NCI-H1930 (cell line): Measurements from ENCODE around the gene LAIR2.

Experiments
- DNase-seq, 2 experiments: peaks; one replicate each; lab custom pipeline; 2025; lab: John Stamatoyannopoulos, UW

LAIR2 gene, protein sequence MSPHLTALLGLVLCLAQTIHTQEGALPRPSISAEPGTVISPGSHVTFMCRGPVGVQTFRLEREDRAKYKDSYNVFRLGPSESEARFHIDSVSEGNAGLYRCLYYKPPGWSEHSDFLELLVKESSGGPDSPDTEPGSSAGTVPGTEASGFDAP

GRCh38 chr19:54502518-54503048, at the start of gene LAIR2:
LAIR2 (plus strand) TSS chr19:54502831; CDS start chr19:54502919, 88 bp downstream.
- DNase-seq = no peak

GRCh38 chr19:54453921-54454780, 48.5 kb upstream of the LAIR2 start:
- no peak for DNase-seq

GRCh38 chr19:54454781-54455675, 47.6 kb upstream of the LAIR2 start:
- no peak for DNase-seq

- no peak for DNase-seq
Measured at GRCh38 chr19:54455786-54456422, 46.7 kb upstream of the LAIR2 start.

- no peak for DNase-seq
Measured at GRCh38 chr19:54456423-54457373, 45.9 kb upstream of the LAIR2 start.

DNA sequence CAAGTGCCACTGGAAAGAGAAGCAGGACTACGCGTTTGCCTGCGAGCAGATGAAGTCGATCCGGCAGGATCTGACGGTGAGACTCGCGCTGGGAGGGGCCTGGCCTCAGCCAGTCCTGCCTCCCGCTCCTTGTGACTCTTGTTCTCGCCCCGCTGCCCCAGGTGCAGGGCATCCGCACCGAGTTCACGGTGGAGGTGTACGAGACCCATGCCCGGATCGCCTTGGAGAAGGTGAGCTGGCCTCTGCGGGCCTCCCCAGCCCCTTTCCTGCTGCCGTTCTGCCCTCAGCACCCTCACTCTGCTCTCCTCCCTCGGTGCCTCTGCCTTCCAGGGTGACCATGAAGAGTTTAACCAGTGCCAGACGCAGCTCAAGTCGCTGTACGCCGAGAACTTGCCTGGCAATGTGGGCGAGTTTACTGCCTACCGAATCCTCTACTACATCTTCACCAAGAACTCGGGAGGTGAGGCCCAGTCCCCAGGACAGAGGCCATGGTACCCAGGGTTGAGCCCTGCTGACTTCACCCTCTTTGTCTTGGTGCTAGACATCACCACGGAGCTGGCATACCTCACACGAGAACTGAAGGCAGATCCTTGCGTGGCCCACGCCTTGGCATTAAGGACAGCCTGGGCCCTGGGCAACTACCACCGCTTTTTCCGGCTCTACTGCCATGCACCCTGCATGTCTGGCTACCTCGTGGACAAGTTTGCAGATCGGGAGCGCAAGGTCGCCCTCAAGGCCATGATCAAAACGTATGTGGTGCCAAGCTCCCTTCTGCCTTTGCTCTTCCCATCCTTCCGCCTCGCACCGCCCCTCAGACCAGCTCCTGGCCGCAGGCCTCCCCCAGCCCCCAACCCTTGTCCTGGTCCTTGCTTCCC, 44.6 kb upstream of the LAIR2 start:
- DNase-seq = no peak

- no peak for DNase-seq
Measured at GRCh38 chr19:54458648-54459281, 43.9 kb upstream of the LAIR2 start.

DNA sequence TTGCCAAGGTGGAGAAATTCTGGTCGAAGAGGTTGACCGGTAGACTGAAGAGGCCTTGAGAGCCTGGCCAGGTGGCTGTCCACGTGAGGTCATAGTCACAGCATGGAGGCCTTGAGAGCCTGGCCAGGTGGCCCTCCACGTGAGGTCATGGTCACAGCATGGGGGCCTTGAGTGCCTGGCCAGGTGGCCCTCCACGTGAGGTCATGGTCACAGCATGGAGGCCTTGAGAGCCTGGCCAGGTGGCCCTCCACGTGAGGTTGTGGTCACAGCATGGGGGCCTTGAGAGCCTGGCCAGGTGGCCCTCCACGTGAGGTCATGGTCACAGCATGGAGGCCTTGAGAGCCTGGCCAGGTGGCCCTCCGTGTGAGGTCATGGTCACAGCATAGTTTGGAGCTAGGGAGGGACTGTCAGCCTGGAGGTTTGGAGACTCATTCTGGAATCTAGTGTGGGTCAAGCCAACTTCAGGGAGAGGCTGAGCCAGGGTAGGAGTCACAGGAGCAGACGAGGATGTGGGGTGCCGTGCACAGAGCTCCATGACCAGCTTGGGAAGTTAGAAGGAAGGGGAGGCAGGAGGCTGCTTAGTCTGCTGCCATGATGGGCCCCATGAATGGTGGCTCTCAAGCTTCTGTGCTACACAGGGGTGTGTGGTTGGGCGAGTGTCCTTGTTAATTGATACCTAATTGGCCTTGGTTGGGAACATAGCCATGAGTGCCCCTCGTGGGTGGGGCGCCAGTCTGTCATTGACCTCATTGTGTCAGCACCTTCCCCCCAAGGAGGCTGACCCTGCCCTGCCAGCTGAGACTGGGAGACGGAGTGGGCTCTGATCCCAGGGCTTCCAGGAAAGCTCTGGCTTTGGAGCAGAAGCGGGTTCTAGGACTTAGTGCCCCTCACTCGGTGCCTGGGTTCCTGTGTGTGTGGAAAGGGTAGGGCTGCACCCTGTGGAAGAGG, 43.1 kb upstream of the LAIR2 start:
- DNase-seq = no peak

GRCh38 chr19:54460230-54461005, 42.2 kb upstream of the LAIR2 start:
- no peak for DNase-seq

- DNase-seq = no peak
Measured at GRCh38 chr19:54461210-54461609, 41.4 kb upstream of the LAIR2 start.

DNA sequence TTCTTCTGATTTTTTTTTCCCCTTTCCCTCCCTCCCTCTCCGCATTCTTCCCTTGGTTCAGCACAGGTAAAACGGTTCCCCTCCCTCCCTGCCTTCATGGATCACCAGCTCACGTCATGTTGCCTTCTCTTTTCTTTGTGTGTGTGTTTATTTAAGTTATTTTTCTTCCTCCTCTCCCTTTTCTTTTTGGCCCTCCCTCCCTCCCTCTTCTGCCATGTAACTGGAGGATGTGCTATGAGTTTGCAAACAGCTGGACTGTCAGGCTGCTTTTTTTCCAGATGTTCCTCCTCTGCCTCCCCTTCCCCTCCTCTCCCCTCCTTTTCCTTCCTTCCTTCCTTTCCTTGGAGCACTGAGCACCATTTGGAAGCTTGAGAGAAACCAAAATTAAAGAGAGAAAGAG, 41.0 kb upstream of the LAIR2 start:
- DNase-seq = no peak

GRCh38 chr19:54462047-54462654, 40.5 kb upstream of the LAIR2 start:
- no peak for DNase-seq

DNA sequence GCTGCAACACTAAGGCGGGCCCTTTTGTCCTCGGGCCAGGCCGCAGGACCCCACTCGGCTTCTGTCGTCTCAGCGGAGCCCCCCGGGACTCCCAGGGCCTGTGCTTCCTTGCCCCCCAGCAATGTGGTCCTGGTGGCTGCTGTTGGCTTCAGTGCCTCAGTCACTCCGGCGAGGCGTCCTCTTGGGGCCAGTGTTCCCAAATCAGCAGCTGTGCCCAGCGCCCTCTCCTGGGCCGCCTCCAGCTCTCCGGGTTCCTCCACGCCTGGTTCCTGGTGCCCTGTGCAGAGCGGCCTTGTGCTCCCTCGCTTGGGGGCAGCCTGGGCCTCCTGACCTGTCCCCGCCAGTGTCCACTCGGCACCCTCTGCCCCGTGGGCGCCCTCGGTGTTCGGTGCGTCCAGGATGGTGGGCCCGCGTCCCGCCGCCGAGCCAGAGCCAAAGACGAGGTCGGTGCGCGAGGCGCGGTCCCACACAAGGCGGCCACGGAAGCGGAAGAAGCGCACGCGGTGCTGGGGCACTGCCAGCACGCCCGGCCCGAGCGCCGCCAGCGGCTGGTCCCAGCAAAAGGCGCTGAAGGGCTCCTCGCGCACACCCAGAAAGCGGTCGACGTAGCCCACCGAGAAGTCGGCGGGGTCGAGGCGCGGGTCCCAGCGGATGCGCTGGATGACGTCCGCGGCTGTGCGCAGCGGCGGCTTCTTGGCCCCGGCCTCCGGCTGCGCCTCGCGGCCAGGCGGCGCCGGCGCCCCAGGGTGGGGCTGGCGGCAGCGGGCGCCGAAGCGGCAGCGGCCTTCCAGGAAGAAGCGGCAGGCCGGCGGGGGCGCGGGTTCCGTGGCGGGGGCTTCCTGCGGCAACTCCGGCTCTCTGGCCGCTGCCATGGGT, 39.7 kb upstream of the LAIR2 start:
- DNase-seq = peak; percentile 67 to 74

GRCh38 chr19:54463531-54464043, 39.0 kb upstream of the LAIR2 start, which contains the start of gene LENG9:
LENG9 (minus strand) TSS chr19:54463778; CDS start chr19:54463526, 252 bp downstream.
- peak; percentile 97 to 98 for DNase-seq

- DNase-seq = peak; percentile 95
Measured at GRCh38 chr19:54464044-54464629, 38.5 kb upstream of the LAIR2 start.
